Measurements from ENCODE around the gene CCDC127.
"Not testable (repeated sequence)": the region's sequence is repeated elsewhere in the genome, so short reads cannot be mapped to it uniquely, and the experiment has no call there.

- TF ChIP-seq CTCF (conservative IDR thresholded peaks at IDR 0.05); EZH2 (IDR thresholded peaks at IDR 0.05; ENCODE audit: low read depth): not testable (repeated sequence)
These were observed 38.4 kb upstream of the CCDC127 start for GRCh38 chr5:256347-256746.

Data from PC-9 (cell line).